Nephron progenitor cell (in vitro differentiated cells): ENCODE results near the gene ATP11A.
A peak's percentile ranks its signal among the peaks of the same experiment; 100 is the strongest.
"Not testable (repeated sequence)": the region's sequence is repeated elsewhere in the genome, so short reads cannot be mapped to it uniquely, and the experiment has no call there.

Experiments used
- DNase-seq: peaks from one replicate; pipeline ENCODE4 v3.0.0; 2021
- H3K27ac Mint-ChIP-seq: 2 replicates; pipeline ENCODE4 v1.8.0; 2021; ENCODE audit warnings: mild to moderate bottlenecking, moderate library complexity, mixed read lengths
- H3K27me3 Mint-ChIP-seq: 2 replicates; pipeline ENCODE4 v1.8.0; 2021; ENCODE audit warnings: mild to moderate bottlenecking, low read depth, mixed read lengths; ENCODE audit not compliant: poor library complexity
- H3K36me3 Mint-ChIP-seq: 2 replicates; pipeline ENCODE4 v1.8.0; 2021; ENCODE audit warnings: low read depth, mixed read lengths
- H3K4me1 Mint-ChIP-seq: 2 replicates; pipeline ENCODE4 v1.8.0; 2021; ENCODE audit warnings: mixed read lengths
- H3K4me3 Mint-ChIP-seq: 2 replicates; pipeline ENCODE4 v1.8.0; 2021; ENCODE audit warnings: mild to moderate bottlenecking, moderate library complexity, mixed read lengths
- H3K9me3 Mint-ChIP-seq: 2 replicates; pipeline ENCODE4 v1.8.0; 2021; ENCODE audit warnings: mild to moderate bottlenecking, moderate library complexity, mixed read lengths
- TF ChIP-seq, protein P1 (sequence below): fragments of 200-600 bp; sonication (generic); IDR thresholded peaks from 2 replicates; pipeline ENCODE4 v1.5.0; 2021; ENCODE audit warnings: antibody characterized with exemption

The ATP11A gene

DNA sequence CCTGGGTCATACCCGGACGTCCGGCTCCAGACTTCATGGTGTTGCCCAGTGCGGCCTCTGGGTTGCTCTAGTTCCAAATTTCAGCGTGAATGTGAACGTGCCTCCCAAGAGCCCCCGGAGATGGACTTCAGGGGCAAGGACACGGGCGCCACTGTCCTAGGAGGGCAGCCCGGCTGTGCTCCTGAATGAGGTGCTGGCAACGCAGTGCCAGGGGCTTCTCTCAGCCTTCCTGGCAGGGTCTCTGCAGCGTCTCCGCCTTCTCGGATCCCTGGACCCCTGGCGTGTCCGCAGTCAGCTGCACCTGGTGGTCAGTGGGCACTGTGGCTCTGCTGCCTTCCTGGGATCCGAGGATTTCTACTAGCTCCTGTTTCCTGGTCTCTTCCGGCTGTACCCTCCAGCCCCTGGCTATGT is 177.5 kb downstream of the ATP11A start:
- no peak for DNase-seq
- H3K4me1 Mint-ChIP-seq = peaks cover 14% of the 10 kb centered on the region
- H3K4me3 Mint-ChIP-seq = no peak overlapping the region
- H3K27me3 Mint-ChIP-seq = peaks cover 4% of the 10 kb centered on the region
- H3K27ac Mint-ChIP-seq = no peak overlapping the region
- peaks cover 53% of the 10 kb centered on the region for H3K36me3 Mint-ChIP-seq
- H3K9me3 Mint-ChIP-seq = no peaks in the 10 kb centered on the region
- TF ChIP-seq, protein P1, sequence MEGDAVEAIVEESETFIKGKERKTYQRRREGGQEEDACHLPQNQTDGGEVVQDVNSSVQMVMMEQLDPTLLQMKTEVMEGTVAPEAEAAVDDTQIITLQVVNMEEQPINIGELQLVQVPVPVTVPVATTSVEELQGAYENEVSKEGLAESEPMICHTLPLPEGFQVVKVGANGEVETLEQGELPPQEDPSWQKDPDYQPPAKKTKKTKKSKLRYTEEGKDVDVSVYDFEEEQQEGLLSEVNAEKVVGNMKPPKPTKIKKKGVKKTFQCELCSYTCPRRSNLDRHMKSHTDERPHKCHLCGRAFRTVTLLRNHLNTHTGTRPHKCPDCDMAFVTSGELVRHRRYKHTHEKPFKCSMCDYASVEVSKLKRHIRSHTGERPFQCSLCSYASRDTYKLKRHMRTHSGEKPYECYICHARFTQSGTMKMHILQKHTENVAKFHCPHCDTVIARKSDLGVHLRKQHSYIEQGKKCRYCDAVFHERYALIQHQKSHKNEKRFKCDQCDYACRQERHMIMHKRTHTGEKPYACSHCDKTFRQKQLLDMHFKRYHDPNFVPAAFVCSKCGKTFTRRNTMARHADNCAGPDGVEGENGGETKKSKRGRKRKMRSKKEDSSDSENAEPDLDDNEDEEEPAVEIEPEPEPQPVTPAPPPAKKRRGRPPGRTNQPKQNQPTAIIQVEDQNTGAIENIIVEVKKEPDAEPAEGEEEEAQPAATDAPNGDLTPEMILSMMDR = no peak

DNA sequence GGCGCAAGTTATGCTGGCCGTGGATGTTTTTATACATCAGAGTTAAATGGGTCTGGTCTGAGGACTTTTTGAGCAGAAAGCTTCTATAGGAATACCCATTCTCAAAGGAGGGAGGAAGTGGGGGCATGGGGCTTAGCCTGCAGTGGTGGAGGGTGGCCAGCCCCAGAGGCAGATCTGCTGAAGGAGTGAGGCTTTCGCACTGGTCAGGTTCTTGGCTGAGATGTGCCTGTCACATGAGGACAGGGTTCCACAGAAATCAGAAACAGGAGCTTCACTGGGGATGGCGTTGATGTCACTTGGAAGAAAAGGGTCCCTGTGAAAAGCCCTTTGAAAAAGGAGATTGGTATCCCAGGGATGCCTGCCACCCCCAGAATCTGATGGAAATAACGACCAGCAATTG is 178.5 kb downstream of the ATP11A start:
- Mint-ChIP-seq H3K27ac (peak overlapping the region; percentile 86), H3K27me3 (peaks cover 4% of the 10 kb centered on the region), H3K4me3 (no peak overlapping the region), H3K9me3 (no peaks in the 10 kb centered on the region), H3K4me1 (peaks cover 20% of the 10 kb centered on the region), H3K36me3 (peaks cover 56% of the 10 kb centered on the region)
- no peak for DNase-seq
- TF ChIP-seq, protein P1 = no peak

DNA sequence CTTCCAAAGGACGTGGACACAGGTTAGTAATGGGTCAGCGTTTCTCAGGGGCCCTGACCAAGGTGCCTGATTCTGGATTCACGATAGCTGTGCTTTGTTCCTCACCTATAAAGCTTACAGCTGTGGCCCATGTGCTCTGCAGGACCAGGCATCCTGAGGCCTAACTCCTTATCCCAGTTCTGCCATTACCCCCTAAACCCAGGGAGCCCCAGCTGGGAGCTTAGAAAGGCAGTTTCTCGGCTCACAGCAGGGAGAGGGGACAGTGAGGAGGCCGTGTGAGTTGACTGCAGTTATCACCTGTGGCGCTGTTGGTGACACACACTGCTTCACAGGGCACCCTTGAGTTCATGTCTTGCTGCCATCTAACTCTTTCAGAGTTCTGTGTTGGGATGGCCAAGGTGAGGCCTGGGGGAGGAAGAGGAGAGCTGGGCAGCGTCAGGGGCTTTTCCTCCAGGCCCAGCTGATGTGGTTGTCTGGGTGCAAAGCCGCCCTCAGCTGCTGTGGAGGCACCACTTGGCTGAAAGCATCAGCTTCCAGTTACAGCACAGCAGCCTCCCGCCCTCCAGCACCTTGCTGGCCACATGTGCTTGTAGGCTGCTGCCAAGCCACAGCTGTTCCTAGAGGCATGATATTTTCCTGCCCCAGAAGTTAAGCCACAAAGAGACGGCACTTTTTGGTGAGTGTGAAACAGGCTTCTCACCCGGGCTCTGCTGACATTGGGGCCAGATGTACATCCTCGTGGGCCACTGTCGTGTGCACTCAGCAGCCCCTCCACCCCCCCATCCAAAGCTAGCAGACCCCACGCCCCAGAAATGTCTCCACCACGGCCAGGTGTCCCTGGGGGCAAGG is 179.6 kb downstream of the ATP11A start:
- Mint-ChIP-seq H3K4me1 (peaks cover 28% of the 10 kb centered on the region), H3K36me3 (peaks cover 62% of the 10 kb centered on the region), H3K27me3 (peaks cover 4% of the 10 kb centered on the region), H3K9me3 (no peaks in the 10 kb centered on the region), H3K4me3 (no peak overlapping the region), H3K27ac (no peak overlapping the region)
- TF ChIP-seq, protein P1 = no peak
- DNase-seq = no peak

DNA sequence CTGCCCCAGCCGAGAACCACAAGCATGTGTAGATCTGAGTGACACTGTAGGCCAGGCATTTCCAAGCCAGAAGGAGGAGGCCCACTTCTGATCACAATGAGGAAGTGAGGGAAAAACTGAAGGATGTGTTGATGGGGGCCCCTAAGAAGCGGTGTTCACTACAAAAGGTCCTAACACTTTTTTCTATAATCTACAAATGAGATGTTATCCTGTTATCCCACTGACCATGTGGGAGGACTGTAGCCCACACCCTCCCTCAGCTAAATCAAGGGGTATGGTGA is 180.2 kb downstream of the ATP11A start:
- TF ChIP-seq, protein P1 = no peak
- Mint-ChIP-seq H3K36me3 (peaks cover 63% of the 10 kb centered on the region), H3K27me3 (peaks cover 4% of the 10 kb centered on the region), H3K9me3 (no peaks in the 10 kb centered on the region), H3K4me1 (peaks cover 28% of the 10 kb centered on the region), H3K27ac (no peak overlapping the region), H3K4me3 (no peak overlapping the region)
- no peak for DNase-seq

DNA sequence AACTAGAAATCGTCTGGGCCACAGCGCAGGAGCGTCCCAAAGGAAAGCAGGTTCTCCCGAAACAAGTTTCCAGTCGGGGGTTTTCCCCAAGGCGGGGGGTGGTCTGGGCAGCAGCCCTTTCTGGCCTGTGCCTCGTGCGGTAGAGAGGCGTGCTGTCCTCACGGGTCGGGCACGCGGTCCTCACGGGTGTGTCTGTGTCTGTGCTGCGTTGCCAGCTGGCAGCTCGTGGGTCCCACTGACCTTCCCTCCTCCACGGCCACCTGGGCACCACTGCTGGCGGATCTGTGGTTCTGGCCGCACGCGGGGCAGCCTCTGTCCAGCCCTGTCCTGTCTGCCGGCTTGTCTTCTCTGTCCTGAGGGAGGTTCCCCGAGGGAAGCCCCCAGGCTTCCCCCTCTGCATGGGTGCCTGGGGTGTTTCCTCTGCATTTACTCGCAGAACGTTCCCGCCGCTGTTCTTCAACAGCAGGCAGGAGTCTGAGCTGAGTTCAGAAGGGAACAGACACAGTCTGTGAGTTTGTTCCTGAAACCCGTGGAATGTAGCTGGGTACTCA is 181.0 kb downstream of the ATP11A start:
- Mint-ChIP-seq H3K9me3 (no peaks in the 10 kb centered on the region), H3K27me3 (peaks cover 4% of the 10 kb centered on the region), H3K4me3 (no peak overlapping the region), H3K4me1 (peaks cover 32% of the 10 kb centered on the region), H3K27ac (no peak overlapping the region), H3K36me3 (peaks cover 65% of the 10 kb centered on the region)
- DNase-seq = no peak
- TF ChIP-seq, protein P1 = no peak

DNA sequence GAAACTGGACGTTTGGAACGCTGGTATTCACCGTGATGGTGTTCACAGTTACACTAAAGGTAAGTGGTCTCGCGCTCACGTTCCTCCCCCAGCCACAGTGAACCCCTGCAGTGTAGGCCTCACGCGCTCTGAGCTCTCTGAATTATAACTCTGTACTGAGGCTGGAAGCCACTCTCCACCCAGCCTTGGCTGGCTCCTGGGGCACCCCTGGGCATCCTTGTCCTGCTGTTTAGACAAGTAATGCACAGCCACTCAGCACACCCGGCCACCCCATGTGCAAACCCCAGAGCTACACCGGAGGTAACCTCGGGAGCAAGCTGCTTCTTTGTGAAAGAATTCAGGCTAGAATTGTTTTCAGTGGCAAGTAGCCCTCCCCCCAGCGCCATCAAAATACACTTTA is 181.9 kb downstream of the ATP11A start:
- no peak overlapping the region for H3K27ac Mint-ChIP-seq

DNA sequence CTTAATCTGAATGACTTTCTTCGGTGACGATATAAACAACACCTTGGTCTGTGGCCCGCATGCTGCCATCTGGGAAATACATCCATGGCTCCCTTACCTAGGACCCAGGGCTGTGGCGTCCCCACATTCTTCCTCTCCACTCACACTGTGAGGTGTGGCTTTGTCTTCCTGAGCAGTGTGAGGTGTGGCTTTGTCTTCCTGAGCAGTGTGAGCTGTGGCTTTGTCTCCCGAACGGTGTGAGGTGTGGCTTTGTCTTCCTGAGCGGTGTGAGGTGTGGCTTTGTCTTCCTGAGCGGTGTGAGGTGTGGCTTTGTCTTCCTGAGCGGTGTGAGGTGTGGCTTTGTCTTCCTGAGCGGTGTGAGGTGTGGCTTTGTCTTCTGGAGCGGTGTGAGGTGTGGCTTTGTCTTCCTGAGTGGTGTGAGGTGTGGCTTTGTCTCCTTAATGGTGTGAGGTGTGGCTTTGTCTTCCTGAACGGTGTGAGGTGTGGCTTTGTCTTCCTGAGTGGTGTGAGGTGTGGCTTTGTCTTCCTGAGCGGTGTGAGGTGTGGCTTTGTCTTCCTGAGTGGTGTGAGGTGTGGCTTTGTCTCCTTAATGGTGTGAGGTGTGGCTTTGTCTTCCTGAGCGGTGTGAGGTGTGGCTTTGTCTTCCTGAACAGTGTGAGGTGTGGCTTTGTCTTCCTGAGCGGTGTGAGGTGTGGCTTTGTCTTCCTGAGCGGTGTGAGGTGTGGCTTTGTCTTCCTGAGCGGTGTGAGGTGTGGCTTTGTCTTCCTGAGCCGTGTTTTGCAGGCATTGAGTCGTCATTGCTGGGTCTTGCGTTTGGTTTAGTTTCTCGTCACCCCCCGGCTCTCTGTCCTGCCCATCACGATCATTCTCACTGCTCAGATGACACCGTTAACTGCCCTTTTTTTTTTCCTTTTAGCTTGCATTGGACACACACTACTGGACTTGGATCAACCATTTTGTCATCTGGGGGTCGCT is 183.1 kb downstream of the ATP11A start:
- not testable (repeated sequence) for H3K27me3 Mint-ChIP-seq, H3K9me3 Mint-ChIP-seq, H3K4me3 Mint-ChIP-seq, DNase-seq
- Mint-ChIP-seq H3K36me3 (peaks cover 52% of the 10 kb centered on the region), H3K4me1 (peaks cover 20% of the 10 kb centered on the region), H3K27ac (peak overlapping the region; percentile 95)

More for the DNA sequence above, 181.9 kb downstream of the ATP11A start:
- no peak for DNase-seq
- H3K27me3 Mint-ChIP-seq = peaks cover 4% of the 10 kb centered on the region
- TF ChIP-seq, protein P1 = no peak
- peaks cover 61% of the 10 kb centered on the region for H3K36me3 Mint-ChIP-seq
- H3K4me1 Mint-ChIP-seq = peaks cover 23% of the 10 kb centered on the region
- H3K9me3 Mint-ChIP-seq = no peaks in the 10 kb centered on the region
- H3K4me3 Mint-ChIP-seq = no peak overlapping the region
